GM21360 (cell line): ENCODE results near the gene LRRK1.

Source experiments
- ATAC-seq: cut with Tn5 transposase; IDR thresholded peaks from one replicate; pipeline ENCODE4 v1.9.1; 2021; ENCODE audit warnings: mild to moderate bottlenecking, moderate library complexity; ENCODE audit not compliant: unreplicated experiment

Gene LRRK1

DNA sequence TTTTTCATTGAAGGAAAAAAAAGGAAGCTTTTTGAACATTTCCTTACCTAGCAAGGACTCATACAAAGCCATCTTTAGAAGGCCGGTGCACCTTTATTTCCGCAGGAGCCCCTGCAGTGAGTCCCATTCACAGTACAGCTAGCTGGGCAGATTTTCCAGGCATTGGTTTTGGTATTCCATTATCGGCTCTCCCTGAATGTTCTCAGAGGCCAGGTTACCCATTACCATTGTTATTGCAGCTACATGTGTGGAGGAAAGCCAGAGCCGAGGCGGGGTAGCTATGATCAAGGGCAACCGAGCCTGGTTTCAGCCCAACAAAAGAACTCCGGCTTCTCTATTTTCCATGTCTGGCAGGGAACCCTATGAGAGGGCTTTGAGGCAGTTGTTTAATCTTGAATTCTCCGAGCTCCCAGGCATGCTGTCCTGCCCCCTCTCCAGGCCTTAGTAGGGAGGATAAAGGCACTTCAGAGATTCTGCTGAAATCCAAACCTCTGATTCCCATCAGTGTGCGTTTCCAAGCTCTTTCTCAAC lies 100.3 kb downstream of the LRRK1 start:
- ATAC-seq, result no peak

DNA sequence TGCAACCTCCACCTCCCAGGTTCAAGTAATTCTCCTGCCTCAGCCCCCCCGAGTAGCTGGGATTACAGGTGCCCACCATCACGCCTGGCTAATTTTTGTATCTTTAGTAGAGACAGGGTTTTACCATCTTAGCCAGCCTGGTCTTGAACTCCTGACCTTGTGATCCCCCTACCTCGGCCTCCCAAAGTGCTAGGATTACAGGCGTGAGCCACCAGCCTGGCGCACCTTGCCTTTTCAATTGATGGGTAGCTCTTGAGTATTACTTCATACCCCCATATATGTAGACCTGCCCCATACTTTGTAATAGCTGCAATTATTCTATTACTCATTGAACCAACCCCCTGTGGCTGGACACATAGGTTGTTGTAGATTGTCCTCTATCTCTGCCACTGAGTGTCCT lies 101.3 kb downstream of the LRRK1 start:
- no peak for ATAC-seq

DNA sequence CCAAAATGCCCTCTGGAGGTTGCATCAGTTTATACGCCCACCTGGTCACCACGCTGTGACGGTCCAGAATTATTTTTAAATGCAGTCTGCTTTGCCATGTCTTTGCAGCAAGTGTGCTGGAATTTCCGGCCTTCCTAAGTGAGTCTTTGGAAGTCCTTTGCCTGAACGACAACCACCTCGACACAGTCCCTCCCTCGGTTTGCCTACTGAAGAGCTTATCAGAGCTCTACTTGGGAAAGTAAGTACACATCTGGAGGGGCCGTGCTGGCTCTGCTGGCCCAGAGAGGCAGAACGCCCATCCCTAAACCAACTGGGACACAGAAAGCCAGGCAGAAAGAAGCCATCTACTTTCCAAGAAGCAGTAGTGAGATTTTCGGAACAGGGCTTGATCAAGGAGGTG lies 101.8 kb downstream of the LRRK1 start:
- ATAC-seq, result no peak

DNA sequence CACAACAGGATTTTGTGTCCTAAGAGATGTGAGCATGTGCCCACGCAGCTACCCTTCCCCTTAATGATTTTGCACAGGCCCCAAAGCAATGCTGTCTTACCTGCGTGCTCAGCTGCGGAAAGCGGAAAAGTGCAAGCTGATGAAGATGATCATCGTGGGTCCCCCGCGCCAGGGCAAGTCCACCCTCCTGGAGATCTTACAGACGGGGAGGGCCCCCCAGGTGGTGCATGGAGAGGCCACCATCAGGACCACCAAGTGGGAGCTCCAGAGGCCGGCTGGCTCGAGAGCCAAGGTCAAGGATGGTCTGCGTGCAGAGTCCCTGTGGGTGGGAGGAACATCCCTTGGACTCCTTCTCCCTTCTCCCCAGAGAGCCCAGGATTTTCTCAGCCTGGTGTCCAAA lies 103.1 kb downstream of the LRRK1 start:
- no peak for ATAC-seq

DNA sequence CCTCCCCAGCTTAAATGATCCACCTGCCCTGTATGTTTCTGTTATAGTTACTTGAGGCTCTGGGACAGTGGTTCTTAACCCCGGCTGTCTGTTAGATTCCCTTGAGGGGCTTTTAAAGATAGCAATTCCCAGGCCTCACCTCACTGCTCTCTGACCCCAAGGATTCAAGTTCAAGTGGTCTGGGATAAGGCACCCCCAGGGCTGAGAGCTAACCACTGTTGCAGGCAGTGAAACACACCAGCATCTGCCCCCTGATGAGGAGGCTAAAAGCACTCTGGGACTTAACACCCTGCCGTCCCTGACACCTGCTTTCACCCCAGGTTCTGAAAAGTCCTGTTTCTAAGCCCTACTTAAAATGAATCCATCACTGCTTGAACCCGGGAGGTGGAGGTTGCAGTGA lies 103.7 kb downstream of the LRRK1 start:
- ATAC-seq, result no peak

- ATAC-seq, result no peak
Observed at GRCh38 chr15:101023501-101024072, 104.4 kb downstream of the LRRK1 start.

DNA sequence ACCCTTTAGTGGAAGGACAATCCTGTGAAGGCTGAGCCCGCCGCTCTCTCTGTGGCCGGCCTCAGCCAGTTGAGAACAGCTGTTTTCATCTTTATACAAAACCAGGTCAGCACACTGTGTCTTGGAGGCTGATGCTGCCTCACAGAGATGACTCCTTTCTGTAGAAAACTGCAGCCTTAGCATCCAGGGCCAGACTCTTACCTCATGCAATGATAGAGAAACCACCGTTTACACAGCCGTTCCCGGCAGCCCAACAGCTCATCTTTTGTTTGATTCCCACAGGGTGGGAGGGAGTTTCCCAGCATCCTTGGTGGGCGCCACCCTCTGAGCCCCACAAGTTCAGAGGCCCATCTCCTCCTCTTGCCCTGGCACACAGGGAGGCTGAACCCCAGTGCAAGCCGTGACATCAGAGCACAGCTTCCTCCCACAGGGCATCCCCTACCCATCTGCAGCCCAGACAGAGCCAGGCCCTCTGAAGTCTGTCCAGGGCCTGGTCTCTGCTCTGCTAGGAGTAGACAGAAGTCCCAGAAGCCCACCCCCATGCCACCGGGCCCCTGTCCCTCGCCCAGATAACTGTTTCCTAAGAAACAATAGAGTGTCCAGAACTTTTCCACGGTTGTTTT lies 105.0 kb downstream of the LRRK1 start:
- ATAC-seq, result no peak

DNA sequence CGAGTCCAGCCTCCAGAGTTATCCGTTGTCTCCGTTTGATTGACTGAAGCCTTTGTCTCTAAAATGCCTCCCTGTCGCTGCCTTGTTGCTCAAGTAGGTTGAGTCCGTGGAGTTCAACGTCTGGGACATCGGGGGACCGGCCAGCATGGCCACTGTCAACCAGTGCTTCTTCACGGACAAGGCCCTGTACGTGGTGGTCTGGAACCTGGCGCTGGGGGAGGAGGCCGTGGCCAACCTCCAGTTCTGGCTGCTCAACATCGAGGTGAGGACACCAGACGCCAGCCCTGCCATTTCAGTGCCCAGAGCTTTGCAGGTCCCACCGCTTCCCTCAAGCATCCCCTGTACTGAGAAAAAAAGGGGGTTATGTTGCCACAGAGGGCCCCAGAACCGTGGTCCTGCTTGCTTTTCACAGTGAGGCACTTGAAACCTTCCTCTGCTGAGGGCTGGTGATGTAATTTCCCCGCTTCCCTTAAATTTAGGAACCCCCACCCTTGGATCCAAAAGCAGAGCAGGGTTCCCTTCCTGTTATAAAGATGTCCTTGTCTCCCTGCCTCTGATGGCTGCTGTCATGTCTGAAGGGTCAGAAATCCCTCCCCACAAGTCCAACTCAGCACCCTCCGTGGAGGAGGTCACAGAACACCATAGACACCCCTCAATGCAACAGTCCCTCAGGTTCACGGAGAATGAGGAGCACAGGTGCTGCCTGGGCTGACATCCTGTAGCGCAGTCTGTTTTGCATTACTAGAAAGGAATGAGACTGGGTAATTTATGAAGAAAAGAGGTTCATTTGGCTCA lies 105.7 kb downstream of the LRRK1 start:
- ATAC-seq, result no peak

DNA sequence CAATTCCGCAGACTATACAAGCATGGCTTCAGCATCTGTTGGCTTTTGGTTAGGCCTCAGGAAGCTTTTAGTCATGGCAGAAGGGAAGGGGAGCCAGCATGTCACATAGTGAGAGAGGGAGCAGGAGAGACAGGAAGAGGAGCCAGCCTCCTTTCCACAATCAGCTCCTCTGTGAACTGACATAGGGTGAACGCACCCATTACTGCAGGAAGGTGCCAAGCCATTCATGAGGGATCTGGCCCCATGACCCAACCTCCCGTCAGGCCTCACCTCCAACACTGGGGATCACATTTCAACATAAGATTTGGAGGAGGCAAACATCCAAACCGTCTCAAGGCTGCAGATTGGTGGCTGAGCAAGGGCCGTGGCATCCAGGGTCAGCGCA lies 106.3 kb downstream of the LRRK1 start:
- ATAC-seq, result no peak

DNA sequence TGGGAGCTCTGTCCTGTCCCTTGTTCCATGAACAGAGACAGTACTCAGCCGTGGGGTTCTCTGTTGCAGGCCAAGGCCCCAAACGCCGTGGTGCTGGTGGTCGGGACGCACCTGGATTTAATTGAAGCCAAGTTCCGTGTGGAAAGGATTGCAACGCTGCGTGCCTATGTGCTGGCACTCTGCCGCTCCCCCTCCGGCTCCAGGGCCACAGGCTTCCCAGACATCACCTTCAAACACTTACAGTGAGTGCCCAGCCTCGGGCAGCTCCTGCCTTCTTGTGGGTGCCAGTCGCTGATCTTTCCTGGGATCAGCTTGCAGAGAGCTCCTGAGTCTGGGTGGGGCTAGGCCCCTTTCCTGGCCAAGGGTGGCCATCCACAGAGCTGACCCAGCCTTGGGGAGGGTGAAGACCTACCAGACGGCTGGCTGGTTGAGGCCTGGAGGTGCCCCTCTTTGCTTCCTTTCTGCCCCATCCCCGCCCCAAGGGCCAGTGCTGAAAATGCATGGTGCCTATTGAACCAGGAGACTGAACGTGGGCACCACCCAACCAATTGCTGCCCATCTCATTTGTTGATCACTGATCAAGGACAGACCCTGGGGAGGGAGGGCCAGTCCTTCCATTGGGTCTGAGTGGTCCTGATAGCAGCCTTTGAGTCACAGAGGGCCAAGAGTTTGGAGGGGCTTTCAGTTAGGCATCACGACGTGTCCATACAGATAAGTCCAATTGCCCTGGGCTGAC lies 106.9 kb downstream of the LRRK1 start:
- no peak for ATAC-seq

DNA sequence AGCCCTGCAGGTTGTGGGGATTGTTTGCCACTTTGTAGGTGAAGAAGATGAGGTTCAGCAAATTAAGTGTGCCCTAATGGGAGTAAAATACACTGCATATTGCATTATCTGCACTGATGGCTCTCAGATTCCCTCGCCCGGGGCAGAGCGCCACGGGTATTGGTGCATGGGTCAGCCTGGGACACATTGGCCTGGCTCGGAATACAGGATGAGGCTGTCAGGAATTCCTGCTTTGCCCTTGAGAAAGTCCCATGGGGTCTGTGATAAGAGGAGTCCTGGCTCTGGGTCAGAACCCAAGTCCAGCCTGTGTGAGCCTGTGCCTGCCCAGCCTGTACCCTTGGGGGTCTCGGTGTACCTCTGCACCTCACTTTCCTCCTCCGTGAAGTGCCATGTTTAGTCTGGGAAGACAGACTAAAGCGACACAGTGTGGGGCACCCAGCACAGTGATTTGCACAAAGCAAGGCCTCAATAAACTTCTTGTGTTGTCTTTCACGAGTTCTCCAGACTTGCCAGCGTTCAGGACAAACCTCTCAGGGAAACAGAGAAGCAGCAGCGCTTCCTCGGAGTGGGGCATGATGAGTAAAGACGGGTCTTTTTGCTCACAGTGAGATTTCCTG lies 107.6 kb downstream of the LRRK1 start:
- no peak for ATAC-seq

GRCh38 chr15:101027273-101027901 lies 108.2 kb downstream of the LRRK1 start:
- ATAC-seq, result no peak

GRCh38 chr15:101027920-101028319 lies 108.8 kb downstream of the LRRK1 start:
- ATAC-seq, result no peak

GRCh38 chr15:101028321-101028720 lies 109.2 kb downstream of the LRRK1 start:
- no peak for ATAC-seq

DNA sequence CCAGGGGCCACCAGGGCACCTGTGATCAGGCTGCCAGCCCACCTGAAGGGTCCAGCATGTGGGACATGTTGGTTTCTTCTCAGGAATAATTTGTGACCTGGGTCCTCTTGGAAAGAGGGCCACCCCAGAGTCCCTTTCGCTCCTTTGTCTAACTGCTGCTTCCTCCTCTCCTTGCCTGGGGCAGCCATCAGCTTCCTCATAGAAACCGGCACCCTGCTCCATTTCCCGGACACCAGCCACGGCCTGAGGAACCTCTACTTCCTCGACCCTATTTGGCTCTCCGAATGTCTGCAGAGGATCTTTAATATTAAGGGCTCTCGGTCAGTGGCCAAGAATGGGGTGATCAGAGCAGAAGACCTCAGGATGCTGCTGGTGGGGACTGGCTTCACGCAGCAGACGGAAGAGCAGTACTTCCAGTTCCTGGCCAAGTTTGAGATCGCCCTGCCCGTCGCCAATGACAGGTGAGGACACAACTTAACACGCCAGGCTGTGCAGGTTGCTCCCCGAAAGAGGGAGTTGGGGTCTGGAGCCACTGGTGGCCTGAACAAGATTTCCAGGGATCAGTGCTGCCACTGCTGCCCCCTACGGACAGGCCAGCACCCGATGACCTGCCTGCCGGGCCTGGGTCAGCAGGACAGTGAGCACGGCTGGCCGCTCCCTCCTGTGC lies 109.7 kb downstream of the LRRK1 start:
- ATAC-seq, result no peak

DNA sequence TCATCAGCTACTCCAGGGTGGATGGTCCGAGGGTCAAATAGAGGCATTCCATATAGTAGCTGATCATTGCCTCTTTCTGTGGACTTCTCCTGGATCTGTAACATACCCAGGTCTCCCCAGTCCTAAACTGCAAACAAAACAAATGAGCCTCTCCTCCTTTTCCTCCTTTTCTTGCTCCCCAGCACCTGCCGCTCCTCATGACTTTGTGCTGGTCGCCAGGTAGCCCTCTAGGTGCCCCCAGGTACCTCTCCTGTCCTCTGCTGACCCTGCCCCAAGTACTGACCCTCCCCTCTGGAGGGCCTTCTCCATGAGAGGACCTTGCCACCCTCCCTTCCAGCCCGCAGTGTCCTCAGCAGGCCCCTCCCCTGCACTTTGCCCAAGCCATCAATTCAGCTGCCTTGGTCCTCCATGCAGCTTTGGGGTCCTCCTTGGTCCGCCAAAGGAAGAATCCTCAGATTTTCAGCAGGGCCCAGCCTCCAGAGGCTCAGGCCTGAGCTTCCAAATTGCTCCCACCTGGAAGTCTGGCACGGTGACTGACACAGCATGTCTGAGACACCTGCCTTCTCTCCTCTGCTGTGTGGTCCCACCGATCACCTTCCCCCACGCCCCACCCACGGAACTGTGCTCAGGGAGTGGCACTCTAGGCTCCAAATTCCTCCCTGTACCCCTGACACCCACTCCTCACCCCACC lies 111.0 kb downstream of the LRRK1 start:
- no peak for ATAC-seq

GRCh38 chr15:101031213-101031612 lies 112.1 kb downstream of the LRRK1 start:
- ATAC-seq, result no peak

- ATAC-seq, result no peak
Observed at GRCh38 chr15:101033801-101034200, 114.6 kb downstream of the LRRK1 start.

DNA sequence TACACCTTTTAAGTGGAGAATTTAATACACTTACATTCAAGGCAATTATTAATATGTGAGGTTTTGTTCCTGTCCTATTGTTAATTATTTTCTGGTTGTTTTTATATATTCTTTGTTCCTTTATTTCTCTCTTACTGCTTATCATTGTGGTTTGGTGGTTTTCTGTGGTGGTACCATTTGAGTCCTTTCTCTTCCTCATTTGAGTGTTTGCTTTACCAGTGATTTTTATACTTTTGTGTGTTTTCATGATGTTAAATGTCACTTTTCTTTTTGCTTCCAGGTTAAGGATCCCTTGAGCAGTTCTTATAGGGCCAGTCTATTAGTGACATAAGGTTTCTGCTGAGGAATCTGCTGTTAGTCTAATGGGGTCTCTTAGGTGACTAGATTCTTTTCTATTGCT lies 116.5 kb downstream of the LRRK1 start:
- no peak for ATAC-seq
